GM19467 (cell line): Measurements from ENCODE around the gene JOSD2.
"Not testable (repeated sequence)": the region's sequence is repeated elsewhere in the genome, so short reads cannot be mapped to it uniquely, and the experiment has no call there.

ENCODE experiments used
- ATAC-seq: cut with Tn5 transposase; IDR thresholded peaks from one replicate; pipeline ENCODE4 v1.9.1; 2021; ENCODE audit warnings: mild to moderate bottlenecking, moderate library complexity; ENCODE audit not compliant: unreplicated experiment

JOSD2 gene

DNA sequence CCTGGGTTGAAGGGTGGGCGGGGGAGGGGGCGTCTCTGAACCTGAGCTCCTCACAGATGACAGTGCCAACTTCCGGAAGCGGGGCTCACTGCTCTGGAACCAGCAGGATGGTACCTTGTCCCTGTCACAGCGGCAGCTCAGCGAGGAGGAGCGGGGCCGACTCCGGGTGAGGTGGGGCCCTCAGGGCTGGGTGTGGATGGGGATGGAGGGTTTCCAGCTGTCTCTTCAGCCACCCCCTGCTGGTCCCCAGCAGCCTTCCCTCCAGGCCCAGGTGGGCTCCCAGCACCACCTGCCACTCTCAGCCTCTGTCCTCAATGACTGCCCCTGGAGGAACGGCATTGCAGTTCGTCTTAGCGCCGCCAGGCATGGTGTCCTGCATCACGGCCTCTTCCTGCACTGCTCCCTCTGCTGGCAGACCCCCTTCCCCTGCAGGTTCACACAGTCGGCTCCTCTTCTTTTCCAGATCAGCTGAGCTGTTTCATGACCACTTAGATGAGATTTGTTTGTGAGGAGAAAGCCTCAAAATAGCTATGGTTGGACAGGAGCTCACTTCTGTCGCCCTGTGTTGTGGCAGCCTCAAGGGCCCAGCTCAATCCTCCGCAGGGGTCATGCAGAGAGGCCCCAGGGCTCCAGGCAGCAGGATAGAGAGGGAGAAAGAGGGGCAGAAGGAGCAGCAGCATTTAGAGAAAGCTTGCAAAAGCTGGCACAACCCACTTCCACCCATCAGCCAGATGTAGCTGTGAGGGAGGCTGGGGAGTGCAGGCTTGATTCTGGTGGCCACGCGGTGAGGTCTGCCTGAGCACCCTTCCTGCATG lies 31.9 kb downstream of the JOSD2 start:
- ATAC-seq = no peak

GRCh38 chr19:50477751-50478515 lies 33.1 kb downstream of the JOSD2 start:
- ATAC-seq = no peak

DNA sequence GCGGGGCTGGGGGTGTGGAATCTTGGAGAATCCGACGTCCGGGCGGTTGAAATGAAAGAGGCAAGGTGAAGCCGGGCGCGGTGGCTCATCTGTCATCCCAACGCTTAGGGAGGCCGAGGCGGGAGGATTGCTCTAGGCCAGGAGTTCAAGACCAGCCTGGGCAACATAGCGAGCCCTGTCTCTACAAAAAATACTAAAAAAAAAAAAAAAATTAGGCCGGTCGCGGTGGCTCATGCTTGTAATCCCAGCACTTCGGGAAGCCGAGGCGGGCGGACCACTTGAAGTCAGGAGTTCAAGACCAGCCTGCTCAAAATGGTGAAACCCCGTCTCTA lies 34.1 kb downstream of the JOSD2 start:
- no peak for ATAC-seq

GRCh38 chr19:50476224-50476906 lies 34.6 kb downstream of the JOSD2 start, which contains the start of the genes EMC10 and GARIN5A:
Gene EMC10, plus strand, starts transcription at chr19:50476507. Its CDS starts 38 bp downstream, at chr19:50476545.
Gene GARIN5A, minus strand, starts transcription at chr19:50476848. Its CDS starts 460 bp downstream, at chr19:50476388.
- peak; percentile 80 for ATAC-seq

DNA sequence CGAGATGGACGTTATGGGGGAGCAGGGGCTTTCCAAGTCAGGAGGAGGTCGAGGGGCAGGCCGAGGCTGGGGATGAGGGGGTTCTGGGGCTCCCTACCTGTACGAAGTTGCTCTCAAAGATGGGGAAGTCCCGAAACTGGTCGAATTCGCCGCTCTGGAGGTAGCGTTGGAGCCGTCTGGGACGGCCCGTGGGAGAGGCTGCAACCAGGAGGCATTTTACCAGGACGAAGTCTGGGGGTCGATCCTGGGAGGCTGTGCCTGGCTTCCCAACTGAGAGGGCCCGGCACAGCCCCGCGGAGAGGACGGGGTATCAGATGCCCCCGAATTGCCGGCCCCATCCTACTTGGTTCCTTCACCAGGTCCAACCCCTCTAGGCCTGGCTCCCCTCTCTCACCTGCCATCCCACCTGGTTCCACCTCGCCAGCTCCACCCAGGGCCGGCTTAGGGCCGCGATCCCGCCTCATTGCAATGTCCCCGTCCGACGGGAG lies 35.2 kb downstream of the JOSD2 start:
- ATAC-seq = no peak

GRCh38 chr19:50475101-50475568 lies 35.9 kb downstream of the JOSD2 start:
- no peak for ATAC-seq

GRCh38 chr19:50473336-50473735 lies 37.7 kb downstream of the JOSD2 start:
- not testable (repeated sequence) for ATAC-seq

DNA sequence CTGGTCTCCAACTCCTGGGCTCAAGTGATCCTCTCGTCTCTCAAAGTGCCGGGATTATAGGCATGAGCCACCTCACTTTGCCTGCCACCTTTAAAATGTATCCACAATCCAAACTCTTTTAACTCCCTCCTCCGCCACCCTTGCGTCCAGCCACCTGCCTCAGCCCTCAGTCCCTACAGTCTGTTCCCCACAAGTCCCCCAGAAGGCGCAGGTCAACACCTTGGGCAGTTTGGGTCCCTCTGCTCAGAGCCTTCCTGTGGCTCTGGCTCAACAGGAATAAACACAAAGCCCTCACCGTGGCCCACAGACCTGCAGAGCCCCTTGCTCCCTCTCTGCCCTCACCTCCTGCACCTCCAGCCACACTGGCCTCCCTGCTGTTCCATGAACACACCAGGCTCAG lies 42.2 kb downstream of the JOSD2 start:
- ATAC-seq = no peak

GRCh38 chr19:50467566-50467965 lies 43.4 kb downstream of the JOSD2 start:
- ATAC-seq = no peak

- ATAC-seq = no peak
These were observed 44.3 kb downstream of the JOSD2 start for GRCh38 chr19:50466706-50467039.

DNA sequence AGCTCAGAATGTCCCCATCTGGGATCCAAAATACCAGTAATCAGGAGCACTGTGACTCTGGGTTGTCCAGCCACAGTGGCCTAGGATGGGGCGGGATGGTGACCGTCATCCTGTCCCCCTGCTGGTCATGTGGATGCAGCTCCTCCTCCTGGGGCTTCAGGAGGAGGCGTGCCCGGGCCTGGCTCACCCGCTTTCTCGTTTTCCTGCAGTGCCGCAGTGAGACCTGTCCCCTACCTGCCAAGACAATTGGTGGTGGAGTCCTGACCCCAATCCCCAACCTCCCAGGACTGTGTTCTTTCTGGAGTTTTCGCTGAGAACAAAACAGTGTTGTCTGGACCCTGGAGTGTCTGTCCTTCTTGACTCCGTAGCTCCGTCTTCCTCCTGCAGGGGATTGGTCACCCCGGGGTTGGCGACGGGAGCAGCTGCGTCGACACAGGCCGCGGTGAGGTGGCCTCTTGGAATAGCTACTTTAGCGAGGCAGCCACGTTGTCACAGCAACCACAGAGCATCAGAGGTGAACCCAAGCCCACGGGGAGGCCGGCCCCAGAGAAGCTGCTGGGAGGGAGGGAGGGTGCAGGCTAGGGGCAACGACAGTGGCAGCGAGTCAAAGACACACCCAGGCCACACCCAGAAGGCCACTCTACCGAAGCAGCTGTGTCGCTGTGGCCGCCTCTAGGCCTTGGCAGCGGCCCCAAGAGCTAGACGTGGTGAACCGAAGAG lies 44.8 kb downstream of the JOSD2 start:
- ATAC-seq = no peak

DNA sequence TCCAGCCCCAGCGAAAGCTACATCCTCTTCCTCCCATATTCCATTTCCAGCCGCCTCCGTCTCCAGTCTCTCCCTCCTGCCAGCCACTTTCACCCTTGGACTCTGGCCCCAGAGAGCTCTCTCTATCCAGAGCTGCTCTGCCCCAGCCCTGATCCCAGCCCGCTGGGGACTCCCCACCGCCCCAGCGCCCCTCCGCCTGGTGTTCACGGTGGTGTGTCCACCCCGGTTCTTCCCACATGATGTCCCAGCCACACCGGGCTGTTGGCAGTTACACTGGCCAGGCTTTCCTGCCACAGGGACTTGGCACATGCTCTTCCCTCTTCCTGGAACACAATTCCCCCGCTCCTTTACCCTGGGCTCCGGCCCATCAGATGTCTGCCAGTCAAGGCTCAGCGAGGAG lies 46.0 kb downstream of the JOSD2 start:
- no peak for ATAC-seq

DNA sequence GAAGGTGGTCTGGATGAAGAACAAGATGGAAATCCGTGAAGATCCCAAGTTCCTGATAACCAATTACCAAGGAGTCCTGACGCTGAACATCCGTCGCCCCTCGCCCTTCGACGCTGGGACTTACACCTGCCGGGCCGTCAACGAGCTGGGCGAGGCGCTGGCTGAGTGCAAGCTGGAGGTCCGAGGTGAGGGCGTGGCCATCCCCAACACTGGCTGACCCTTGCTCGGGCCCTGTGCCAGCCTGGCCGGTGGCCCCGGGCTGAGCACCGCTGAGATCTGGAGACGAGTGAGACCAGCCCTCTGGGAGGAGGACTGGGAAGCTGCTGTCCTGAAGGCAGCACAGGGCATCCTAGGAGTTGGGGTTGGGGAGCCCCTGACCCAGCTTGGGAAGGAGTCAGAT lies 46.6 kb downstream of the JOSD2 start:
- no peak for ATAC-seq

GRCh38 chr19:50462970-50463369 lies 48.0 kb downstream of the JOSD2 start:
- ATAC-seq = no peak

- peak; percentile 44 for ATAC-seq
These were observed 49.7 kb downstream of the JOSD2 start for GRCh38 chr19:50461066-50461875.

- no peak for ATAC-seq
These were observed 50.7 kb downstream of the JOSD2 start for GRCh38 chr19:50460161-50460765.

DNA sequence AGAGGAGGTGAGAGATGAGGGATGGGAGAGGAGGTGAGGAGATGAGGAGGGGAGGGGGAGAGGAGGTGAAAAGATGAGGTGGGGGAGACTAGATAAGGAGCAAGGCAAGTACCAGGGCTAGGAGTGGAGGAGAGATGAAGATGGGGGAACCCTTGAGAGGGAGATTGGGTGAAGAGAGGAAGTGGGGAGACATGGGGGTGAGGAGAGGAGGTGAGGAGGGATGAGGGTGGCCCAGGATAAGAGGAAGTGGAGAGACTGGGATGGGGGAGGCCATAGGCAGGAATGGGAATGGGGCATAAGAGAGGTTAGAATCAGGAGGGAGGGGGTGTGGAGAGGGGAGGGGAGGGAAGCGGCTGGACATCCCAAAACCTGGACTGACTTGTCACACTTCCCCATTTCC lies 51.4 kb downstream of the JOSD2 start:
- no peak for ATAC-seq

DNA sequence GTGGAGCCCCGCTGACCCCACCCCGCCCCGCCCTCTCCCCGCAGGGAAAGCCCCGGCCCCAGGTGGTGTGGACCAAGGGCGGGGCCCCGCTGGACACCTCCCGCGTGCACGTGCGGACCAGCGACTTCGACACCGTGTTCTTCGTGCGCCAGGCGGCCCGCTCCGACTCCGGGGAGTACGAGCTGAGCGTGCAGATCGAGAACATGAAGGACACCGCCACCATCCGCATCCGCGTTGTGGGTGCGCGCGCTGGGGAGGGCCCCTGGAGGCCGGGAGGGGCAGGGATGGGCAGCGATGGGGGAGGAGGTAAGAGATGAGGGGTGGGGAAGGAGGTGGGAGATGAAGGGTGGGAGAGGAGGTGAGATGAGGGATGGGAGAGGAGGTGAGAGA lies 51.9 kb downstream of the JOSD2 start:
- no peak for ATAC-seq

- ATAC-seq = no peak
These were observed 52.5 kb downstream of the JOSD2 start for GRCh38 chr19:50458396-50459066.
